HG02885 (cell line): Measurements from ENCODE around the gene TUBGCP5.

Experiments
- ATAC-seq: cut with Tn5 transposase; IDR thresholded peaks from one replicate; pipeline ENCODE4 v1.9.1; 2021; ENCODE audit warnings: mild to moderate bottlenecking; ENCODE audit not compliant: unreplicated experiment, poor library complexity

TUBGCP5 gene

GRCh38 chr15:22955544-22956119 is 83.7 kb downstream of the TUBGCP5 start:
- ATAC-seq, result no peak

GRCh38 chr15:22954798-22955543 is 84.4 kb downstream of the TUBGCP5 start:
- no peak for ATAC-seq

GRCh38 chr15:22954326-22954725 is 85.0 kb downstream of the TUBGCP5 start:
- no peak for ATAC-seq

GRCh38 chr15:22952796-22953579 is 86.4 kb downstream of the TUBGCP5 start:
- no peak for ATAC-seq

GRCh38 chr15:22951381-22952280 is 87.7 kb downstream of the TUBGCP5 start:
- no peak for ATAC-seq

- ATAC-seq, result no peak
These were observed 88.4 kb downstream of the TUBGCP5 start for GRCh38 chr15:22951031-22951380.

GRCh38 chr15:22950256-22950990 is 88.9 kb downstream of the TUBGCP5 start:
- ATAC-seq, result no peak
